RPMI7951 (cell line): ENCODE measurements around the gene GPR18. TPM values are rescaled to one million over a fixed set of nuclear protein-coding genes. Genes with fewer than 3 reads are reported as not detected.
"Not testable (repeated sequence)": the region's sequence is repeated elsewhere in the genome, so short reads cannot be mapped to it uniquely, and the experiment has no call there.

Experiments
- DNase-seq: peaks from one replicate; pipeline ENCODE4 v3.0.0-alpha.2; 2012; ENCODE audit warnings: low read depth
- total RNA-seq: library from RNA; depleted of rRNA; stranded (reverse); fragments of >200 nt; shearing (Covaris generic); gene quantifications from 2 replicates; pipeline ENCODE4 v1.2.3, GENCODE V29; 2014

The GPR18 gene
- total RNA-seq, 1 experiment from 2014 or later = not detected

GRCh38 chr13:99230588-99230987 lies 27.6 kb downstream of the GPR18 start:
- DNase-seq = not testable (repeated sequence)

GRCh38 chr13:99228737-99229691 lies 29.2 kb downstream of the GPR18 start:
- peak; percentile 80 for DNase-seq

- peak; percentile 5 for DNase-seq
Measured at GRCh38 chr13:99227909-99228688, 30.1 kb downstream of the GPR18 start.

- no peak for DNase-seq
Measured at GRCh38 chr13:99227331-99227900, 30.8 kb downstream of the GPR18 start.

- no peak for DNase-seq
Measured at GRCh38 chr13:99226513-99226912, 31.7 kb downstream of the GPR18 start.

GRCh38 chr13:99225078-99225477 lies 33.1 kb downstream of the GPR18 start:
- DNase-seq = no peak

GRCh38 chr13:99224021-99224420 lies 34.2 kb downstream of the GPR18 start:
- DNase-seq = no peak

GRCh38 chr13:99223587-99223986 lies 34.6 kb downstream of the GPR18 start:
- no peak for DNase-seq

GRCh38 chr13:99221567-99222239 lies 36.5 kb downstream of the GPR18 start:
- DNase-seq = no peak

GRCh38 chr13:99220199-99220935 lies 37.8 kb downstream of the GPR18 start:
- no peak for DNase-seq

- DNase-seq = no peak
Measured at GRCh38 chr13:99218969-99219368, 39.2 kb downstream of the GPR18 start.

GRCh38 chr13:99218545-99218944 lies 39.6 kb downstream of the GPR18 start:
- DNase-seq = no peak

GRCh38 chr13:99218126-99218525 lies 40.1 kb downstream of the GPR18 start:
- no peak for DNase-seq

- no peak for DNase-seq
Measured at GRCh38 chr13:99217461-99218110, 40.6 kb downstream of the GPR18 start.

GRCh38 chr13:99215184-99215830 lies 42.9 kb downstream of the GPR18 start:
- DNase-seq = no peak

GRCh38 chr13:99214731-99215130 lies 43.4 kb downstream of the GPR18 start:
- no peak for DNase-seq

GRCh38 chr13:99214232-99214631 lies 43.9 kb downstream of the GPR18 start:
- DNase-seq = no peak

- no peak for DNase-seq
Measured at GRCh38 chr13:99211421-99212035, 46.7 kb downstream of the GPR18 start.

- DNase-seq = not testable (repeated sequence)
Measured at GRCh38 chr13:99210627-99211026, 47.6 kb downstream of the GPR18 start.
